NCI-H2107 (cell line): ENCODE measurements around the gene SLC28A1.
A peak's percentile ranks its signal among the peaks of the same experiment; 100 is the strongest.
"Not testable (repeated sequence)": the region's sequence is repeated elsewhere in the genome, so short reads cannot be mapped to it uniquely, and the experiment has no call there.

Source experiments
- DNase-seq: peaks from one replicate; lab custom pipeline; 2025; lab: John Stamatoyannopoulos, UW

Gene SLC28A1

GRCh38 chr15:84969257-84969656 is 84.8 kb downstream of the SLC28A1 start:
- no peak for DNase-seq

GRCh38 chr15:84970843-84971242 is 86.4 kb downstream of the SLC28A1 start:
- DNase-seq, result no peak

- DNase-seq, result no peak
Observed at GRCh38 chr15:84973492-84974460, 89.3 kb downstream of the SLC28A1 start.

GRCh38 chr15:84975871-84976351 is 91.4 kb downstream of the SLC28A1 start:
- DNase-seq, result no peak

GRCh38 chr15:84976746-84977345 is 92.4 kb downstream of the SLC28A1 start:
- no peak for DNase-seq

- DNase-seq, result no peak
Observed at GRCh38 chr15:84979651-84980050, 95.2 kb downstream of the SLC28A1 start.

GRCh38 chr15:84980196-84981053 is 96.0 kb downstream of the SLC28A1 start:
- peak; percentile 30 for DNase-seq

GRCh38 chr15:84981054-84981710 is 96.7 kb downstream of the SLC28A1 start:
- DNase-seq, result peak; percentile 42

- no peak for DNase-seq
Observed at GRCh38 chr15:84981711-84982300, 97.3 kb downstream of the SLC28A1 start, which contains the start of gene PDE8A. Gene PDE8A, plus strand, starts transcription at chr15:84981856. Its CDS starts 307 bp downstream, at chr15:84982163.

GRCh38 chr15:84982301-84982920 is 97.9 kb downstream of the SLC28A1 start:
- DNase-seq, result no peak

GRCh38 chr15:84983294-84983693 is 98.8 kb downstream of the SLC28A1 start:
- no peak for DNase-seq

GRCh38 chr15:84983711-84984110 is 99.2 kb downstream of the SLC28A1 start:
- DNase-seq, result no peak

GRCh38 chr15:84985158-84985557 is 100.7 kb downstream of the SLC28A1 start:
- DNase-seq, result no peak

- not testable (repeated sequence) for DNase-seq
Observed at GRCh38 chr15:84987351-84987750, 102.9 kb downstream of the SLC28A1 start.

GRCh38 chr15:84987949-84988624 is 103.6 kb downstream of the SLC28A1 start:
- no peak for DNase-seq

- no peak for DNase-seq
Observed at GRCh38 chr15:84988909-84989644, 104.6 kb downstream of the SLC28A1 start.

GRCh38 chr15:84990507-84990906 is 106.0 kb downstream of the SLC28A1 start:
- no peak for DNase-seq

- DNase-seq, result no peak
Observed at GRCh38 chr15:84991014-84991712, 106.7 kb downstream of the SLC28A1 start.
